GM23338 (cell line): Measurements from ENCODE around the gene CIT. TPM values are rescaled to one million over a fixed set of nuclear protein-coding genes. Genes with fewer than 3 reads are reported as not detected.

ENCODE experiments used
- ATAC-seq: fragments of 200-7000 bp; cut with Tn5 transposase; 3 replicates; pipeline ENCODE4 v1.9.1; 2020
- DNase-seq: peaks from one replicate; pipeline ENCODE4 v3.0.0-alpha.2; 2015; ENCODE audit warnings: low spot score
- H2AFZ ChIP-seq: fragments of 200-600 bp; sonication (generic); 2 replicates; pipeline ENCODE4 v1.8.0; 2016; ENCODE audit warnings: antibody characterized with exemption, mild to moderate bottlenecking, moderate library complexity
- H3F3A ChIP-seq: fragments of 200-600 bp; sonication (generic); replicated peaks from 2 replicates; pipeline ENCODE4 v1.8.0; 2017; ENCODE audit warnings: antibody characterized with exemption, mixed run types, low read depth
- H3K27ac ChIP-seq: fragments of 200-600 bp; sonication (generic); 2 replicates; pipeline ENCODE4 v1.6.1; 2016; ENCODE audit warnings: low read depth
- H3K27me3 ChIP-seq: fragments of 200-600 bp; sonication (generic); 2 replicates; pipeline ENCODE4 v1.8.0; 2016; ENCODE audit warnings: mild to moderate bottlenecking, mixed run types, moderate library complexity; ENCODE audit not compliant: insufficient read depth
- H3K36me3 ChIP-seq: fragments of 200-600 bp; sonication (generic); 2 replicates; pipeline ENCODE4 v1.8.0; 2016; ENCODE audit warnings: mild to moderate bottlenecking; ENCODE audit not compliant: insufficient read depth
- H3K4me1 ChIP-seq: fragments of 200-600 bp; sonication (generic); 2 replicates; pipeline ENCODE4 v1.8.0; 2016; ENCODE audit warnings: mild to moderate bottlenecking, moderate library complexity; ENCODE audit not compliant: insufficient read depth
- H3K4me2 ChIP-seq: fragments of 200-600 bp; sonication (generic); 2 replicates; pipeline ENCODE4 v1.7.1; 2017; ENCODE audit warnings: mixed run types
- H3K4me3 ChIP-seq: fragments of 200-600 bp; sonication (generic); 2 replicates; pipeline ENCODE4 v1.6.1; 2016; ENCODE audit warnings: mixed run types
- H3K79me2 ChIP-seq: fragments of 200-600 bp; sonication (generic); replicated peaks from 2 replicates; pipeline ENCODE4 v1.8.0; 2017; ENCODE audit warnings: mild to moderate bottlenecking; ENCODE audit not compliant: insufficient read depth
- H3K9me2 ChIP-seq: fragments of 200-600 bp; sonication (generic); 2 replicates; pipeline ENCODE4 v1.8.0; 2017; ENCODE audit not compliant: insufficient read depth
- H4K20me1 ChIP-seq: fragments of 200-600 bp; sonication (generic); replicated peaks from 2 replicates; pipeline ENCODE4 v1.8.0; 2017; ENCODE audit warnings: mild to moderate bottlenecking; ENCODE audit not compliant: insufficient read depth
- H3K27ac Mint-ChIP-seq: 2 replicates; pipeline ENCODE4 v1.8.0; 2020; ENCODE audit warnings: inconsistent platforms, mild to moderate bottlenecking, moderate library complexity, mixed read lengths
- H3K27me3 Mint-ChIP-seq: 3 replicates; pipeline ENCODE4 v1.8.0; 2022; ENCODE audit warnings: low read depth, mild to moderate bottlenecking, moderate library complexity, mixed read lengths, inconsistent platforms; ENCODE audit not compliant: insufficient read depth, poor library complexity
- H3K36me3 Mint-ChIP-seq: 3 replicates; pipeline ENCODE4 v1.8.0; 2021; ENCODE audit warnings: low read depth, mild to moderate bottlenecking, inconsistent platforms, moderate library complexity, mixed read lengths
- H3K4me1 Mint-ChIP-seq: 3 replicates; pipeline ENCODE4 v1.8.0; 2020; ENCODE audit warnings: mild to moderate bottlenecking, inconsistent platforms, mixed read lengths
- H3K4me3 Mint-ChIP-seq: 3 replicates; pipeline ENCODE4 v1.8.0; 2021; ENCODE audit warnings: moderate library complexity, mild to moderate bottlenecking, inconsistent platforms, mixed read lengths
- H3K9me3 Mint-ChIP-seq: 3 replicates; pipeline ENCODE4 v1.8.0; 2020; ENCODE audit warnings: moderate library complexity, mild to moderate bottlenecking, inconsistent platforms, mixed read lengths
- CREB1 ChIP-seq: fragments of 250-450 bp; sonication (Bioruptor Pico); IDR thresholded peaks from 2 replicates; pipeline ENCODE4 v1.5.0; 2020; ENCODE audit warnings: low read depth, mild to moderate bottlenecking, moderate library complexity
- EZH2 ChIP-seq: fragments of 200-600 bp; sonication (generic); IDR thresholded peaks from one replicate; pipeline ENCODE4 v1.8.0; 2017; ENCODE audit warnings: antibody characterized with exemption, mild to moderate bottlenecking, low read depth; ENCODE audit not compliant: unreplicated experiment
- EZH2phosphoT487 ChIP-seq: fragments of 200-600 bp; sonication (generic); IDR thresholded peaks from one replicate; pipeline ENCODE4 v1.8.1; 2018; ENCODE audit warnings: antibody characterized with exemption; ENCODE audit not compliant: unreplicated experiment
- JUNB ChIP-seq: IDR thresholded peaks from one replicate; pipeline ENCODE4 v1.6.1; 2016; ENCODE audit warnings: antibody characterized with exemption; ENCODE audit not compliant: unreplicated experiment
- NANOG ChIP-seq: IDR thresholded peaks from 2 replicates; pipeline ENCODE4 v1.6.1; 2016; ENCODE audit warnings: antibody characterized with exemption, borderline replicate concordance
- POLR2AphosphoS5 ChIP-seq: IDR thresholded peaks from 2 replicates; pipeline ENCODE4 v1.6.1; 2016; ENCODE audit warnings: antibody characterized with exemption, low read depth
- STAT1 ChIP-seq: IDR thresholded peaks from one replicate; pipeline ENCODE4 v1.6.1; 2016; ENCODE audit warnings: antibody characterized with exemption; ENCODE audit not compliant: unreplicated experiment
- ZNF331 ChIP-seq: fragments of 250-450 bp; sonication (Bioruptor Pico); IDR thresholded peaks from 2 replicates; pipeline ENCODE4 v1.5.0; 2020; ENCODE audit warnings: low read depth, mild to moderate bottlenecking, moderate library complexity
- polyA plus RNA-seq: library from polyadenylated mRNA; unstranded; fragments of >200 nt; fragmentation: Nextera tagmentation; extraction: Ambion mirVana; gene quantifications from 2 replicates; pipeline ENCODE4 v1.2.1, GENCODE V29; 2016
- total RNA-seq: library from RNA; depleted of rRNA; stranded (reverse); fragments of >200 nt; shearing (Covaris generic); gene quantifications from 2 replicates; pipeline ENCODE4 v1.2.3, GENCODE V29; 2014
- TF ChIP-seq, protein P1 (sequence below): IDR thresholded peaks from one replicate; pipeline ENCODE4 v1.6.1; 2018; ENCODE audit warnings: antibody characterized with exemption; ENCODE audit not compliant: unreplicated experiment
- TF ChIP-seq, protein P2 (sequence below): IDR thresholded peaks from 2 replicates; pipeline ENCODE4 v1.6.1; 2016; ENCODE audit warnings: antibody characterized with exemption
- TF ChIP-seq, protein P3 (sequence below), 2 experiments: fragments of 200-600 bp in 1 of 2; sonication (generic) in 1 of 2; conservative IDR thresholded peaks; 2 replicates each; pipeline versions ENCODE4 v1.5.1 to v1.6.1; 2016 to 2017; ENCODE audit warnings: antibody characterized with exemption in 2 of 2, low read depth in 2 of 2, mild to moderate bottlenecking in 2 of 2, moderate library complexity in 1 of 2

CIT gene
- total and polyA plus RNA-seq, 2 experiments from 2014 or later: 9.7 to 47.8 TPM

DNA sequence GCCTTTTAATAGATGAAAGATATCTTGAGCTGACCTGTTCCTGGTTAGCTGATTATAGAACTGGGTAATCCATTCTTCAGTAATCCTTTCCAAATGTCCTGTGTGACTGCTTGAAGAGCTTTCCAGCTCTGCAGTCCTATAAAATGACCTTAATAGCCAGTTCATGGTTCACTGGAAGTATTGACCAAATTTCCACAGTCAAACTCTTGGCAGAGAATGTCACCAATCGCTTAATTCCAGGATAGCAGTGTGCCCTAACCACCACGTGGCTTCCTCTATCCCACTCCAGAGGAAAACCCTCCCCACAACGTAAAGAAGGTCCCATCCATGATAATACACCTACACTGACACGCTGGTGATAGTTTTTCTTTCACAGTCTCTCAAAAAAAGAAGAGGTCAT is 191.7 kb downstream of the CIT start:
- no peak overlapping the region for H3K27ac Mint-ChIP-seq
- H3K27me3 Mint-ChIP-seq: no peaks in the 10 kb centered on the region
- Histone ChIP-seq H3K4me2 (no peak overlapping the region), H3K4me1 (no peaks in the 10 kb centered on the region), H3F3A (0 out of 2 replicates have a peak, but pooled peaks cover 3% of the 10 kb centered on the region), H2AFZ (no peak overlapping the region), H3K9me2 (0 out of 2 replicates have a peak, but pooled peaks cover 4% of the 10 kb centered on the region), H3K79me2 (no peaks in the 10 kb centered on the region), H3K27me3 (no peaks in the 10 kb centered on the region), H3K4me3 (no peak overlapping the region), H3K36me3 (peaks cover 6% of the 10 kb centered on the region), H3K27ac (no peak overlapping the region), H4K20me1 (no peaks in the 10 kb centered on the region; the same call in 1 of the 2 replicates)
- no peak overlapping the region for H3K4me3 Mint-ChIP-seq
- H3K36me3 Mint-ChIP-seq: peaks cover 50% of the 10 kb centered on the region
- no peak for DNase-seq
- peaks cover 8% of the 10 kb centered on the region; the same call in 2 of the 3 replicates for H3K4me1 Mint-ChIP-seq
- no peaks in the 10 kb centered on the region for H3K9me3 Mint-ChIP-seq
- no peak for ATAC-seq
- TF ChIP-seq, protein P1, sequence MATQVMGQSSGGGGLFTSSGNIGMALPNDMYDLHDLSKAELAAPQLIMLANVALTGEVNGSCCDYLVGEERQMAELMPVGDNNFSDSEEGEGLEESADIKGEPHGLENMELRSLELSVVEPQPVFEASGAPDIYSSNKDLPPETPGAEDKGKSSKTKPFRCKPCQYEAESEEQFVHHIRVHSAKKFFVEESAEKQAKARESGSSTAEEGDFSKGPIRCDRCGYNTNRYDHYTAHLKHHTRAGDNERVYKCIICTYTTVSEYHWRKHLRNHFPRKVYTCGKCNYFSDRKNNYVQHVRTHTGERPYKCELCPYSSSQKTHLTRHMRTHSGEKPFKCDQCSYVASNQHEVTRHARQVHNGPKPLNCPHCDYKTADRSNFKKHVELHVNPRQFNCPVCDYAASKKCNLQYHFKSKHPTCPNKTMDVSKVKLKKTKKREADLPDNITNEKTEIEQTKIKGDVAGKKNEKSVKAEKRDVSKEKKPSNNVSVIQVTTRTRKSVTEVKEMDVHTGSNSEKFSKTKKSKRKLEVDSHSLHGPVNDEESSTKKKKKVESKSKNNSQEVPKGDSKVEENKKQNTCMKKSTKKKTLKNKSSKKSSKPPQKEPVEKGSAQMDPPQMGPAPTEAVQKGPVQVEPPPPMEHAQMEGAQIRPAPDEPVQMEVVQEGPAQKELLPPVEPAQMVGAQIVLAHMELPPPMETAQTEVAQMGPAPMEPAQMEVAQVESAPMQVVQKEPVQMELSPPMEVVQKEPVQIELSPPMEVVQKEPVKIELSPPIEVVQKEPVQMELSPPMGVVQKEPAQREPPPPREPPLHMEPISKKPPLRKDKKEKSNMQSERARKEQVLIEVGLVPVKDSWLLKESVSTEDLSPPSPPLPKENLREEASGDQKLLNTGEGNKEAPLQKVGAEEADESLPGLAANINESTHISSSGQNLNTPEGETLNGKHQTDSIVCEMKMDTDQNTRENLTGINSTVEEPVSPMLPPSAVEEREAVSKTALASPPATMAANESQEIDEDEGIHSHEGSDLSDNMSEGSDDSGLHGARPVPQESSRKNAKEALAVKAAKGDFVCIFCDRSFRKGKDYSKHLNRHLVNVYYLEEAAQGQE: no peak
- TF ChIP-seq JUNB (no peak), EZH2 (no peak)
- TF ChIP-seq, protein P2, sequence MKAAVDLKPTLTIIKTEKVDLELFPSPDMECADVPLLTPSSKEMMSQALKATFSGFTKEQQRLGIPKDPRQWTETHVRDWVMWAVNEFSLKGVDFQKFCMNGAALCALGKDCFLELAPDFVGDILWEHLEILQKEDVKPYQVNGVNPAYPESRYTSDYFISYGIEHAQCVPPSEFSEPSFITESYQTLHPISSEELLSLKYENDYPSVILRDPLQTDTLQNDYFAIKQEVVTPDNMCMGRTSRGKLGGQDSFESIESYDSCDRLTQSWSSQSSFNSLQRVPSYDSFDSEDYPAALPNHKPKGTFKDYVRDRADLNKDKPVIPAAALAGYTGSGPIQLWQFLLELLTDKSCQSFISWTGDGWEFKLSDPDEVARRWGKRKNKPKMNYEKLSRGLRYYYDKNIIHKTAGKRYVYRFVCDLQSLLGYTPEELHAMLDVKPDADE: no peak

DNA sequence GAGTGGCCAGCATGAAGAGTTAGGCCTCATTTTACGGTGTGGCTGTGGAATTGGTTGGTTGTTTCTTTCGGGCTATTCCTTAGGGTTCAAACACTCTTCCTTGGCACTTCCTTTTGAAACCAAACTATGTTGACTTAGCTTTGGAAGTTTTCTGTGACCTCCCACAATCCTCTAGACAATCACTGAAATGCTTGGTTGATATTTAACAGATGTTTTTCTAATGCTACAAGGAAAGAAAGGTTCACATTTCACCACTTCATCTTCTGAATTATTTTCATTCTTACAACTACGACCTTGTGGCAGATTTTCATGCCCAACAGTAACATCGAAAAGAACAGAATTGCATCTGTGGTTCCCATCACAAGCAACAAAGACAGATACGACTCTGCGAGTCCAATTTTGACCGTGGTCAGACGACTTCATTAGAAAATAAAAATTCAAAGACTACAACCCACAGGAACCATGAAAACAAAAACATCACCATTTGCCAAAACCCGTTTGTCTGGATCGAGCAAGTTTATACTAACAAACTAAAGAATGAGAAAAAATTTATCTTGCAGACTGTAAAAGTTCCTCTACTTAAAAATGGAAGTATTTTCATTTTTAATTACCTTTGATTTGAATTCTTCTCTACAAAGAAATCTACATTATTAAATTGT is 192.3 kb downstream of the CIT start:
- H3K4me3 Mint-ChIP-seq: no peak overlapping the region
- H3K27me3 Mint-ChIP-seq: no peaks in the 10 kb centered on the region

More for the DNA sequence above, 192.3 kb downstream of the CIT start:
- Histone ChIP-seq H3K4me2 (no peak overlapping the region), H3K4me3 (no peak overlapping the region), H3K27ac (no peak overlapping the region), H3K27me3 (no peaks in the 10 kb centered on the region), H3K9me2 (0 out of 2 replicates have a peak, but pooled peaks cover 4% of the 10 kb centered on the region), H4K20me1 (no peaks in the 10 kb centered on the region; the same call in 1 of the 2 replicates), H3K4me1 (no peaks in the 10 kb centered on the region), H3K79me2 (no peaks in the 10 kb centered on the region), H2AFZ (no peak overlapping the region), H3F3A (0 out of 2 replicates have a peak, but pooled peaks cover 3% of the 10 kb centered on the region), H3K36me3 (peaks cover 6% of the 10 kb centered on the region)
- no peaks in the 10 kb centered on the region for H3K9me3 Mint-ChIP-seq
- peaks cover 53% of the 10 kb centered on the region for H3K36me3 Mint-ChIP-seq
- DNase-seq: no peak
- TF ChIP-seq STAT1 (no peak), EZH2phosphoT487 (no peak), NANOG (no peak), POLR2AphosphoS5 (no peak), EZH2 (no peak), CREB1 (CRISPR knock-in tag) (no peak), JUNB (no peak), ZNF331 (no peak)
- TF ChIP-seq, protein P1: no peak
- TF ChIP-seq, protein P2: no peak
- TF ChIP-seq, protein P3, sequence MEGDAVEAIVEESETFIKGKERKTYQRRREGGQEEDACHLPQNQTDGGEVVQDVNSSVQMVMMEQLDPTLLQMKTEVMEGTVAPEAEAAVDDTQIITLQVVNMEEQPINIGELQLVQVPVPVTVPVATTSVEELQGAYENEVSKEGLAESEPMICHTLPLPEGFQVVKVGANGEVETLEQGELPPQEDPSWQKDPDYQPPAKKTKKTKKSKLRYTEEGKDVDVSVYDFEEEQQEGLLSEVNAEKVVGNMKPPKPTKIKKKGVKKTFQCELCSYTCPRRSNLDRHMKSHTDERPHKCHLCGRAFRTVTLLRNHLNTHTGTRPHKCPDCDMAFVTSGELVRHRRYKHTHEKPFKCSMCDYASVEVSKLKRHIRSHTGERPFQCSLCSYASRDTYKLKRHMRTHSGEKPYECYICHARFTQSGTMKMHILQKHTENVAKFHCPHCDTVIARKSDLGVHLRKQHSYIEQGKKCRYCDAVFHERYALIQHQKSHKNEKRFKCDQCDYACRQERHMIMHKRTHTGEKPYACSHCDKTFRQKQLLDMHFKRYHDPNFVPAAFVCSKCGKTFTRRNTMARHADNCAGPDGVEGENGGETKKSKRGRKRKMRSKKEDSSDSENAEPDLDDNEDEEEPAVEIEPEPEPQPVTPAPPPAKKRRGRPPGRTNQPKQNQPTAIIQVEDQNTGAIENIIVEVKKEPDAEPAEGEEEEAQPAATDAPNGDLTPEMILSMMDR (conservative IDR thresholded peaks at IDR 0.05; ENCODE audit: low read depth in 2 of 2): no peak
- no peak for ATAC-seq
- H3K27ac Mint-ChIP-seq: no peak overlapping the region
- H3K4me1 Mint-ChIP-seq: peaks cover 8% of the 10 kb centered on the region; the same call in 2 of the 3 replicates
